HG02678 (cell line): ENCODE results near the gene LTBP2.

Experiments
- ATAC-seq: cut with Tn5 transposase; IDR thresholded peaks from one replicate; pipeline ENCODE4 v1.9.1; 2021; ENCODE audit warnings: mild to moderate bottlenecking, moderate library complexity; ENCODE audit not compliant: unreplicated experiment

Gene LTBP2

GRCh38 chr14:74573421-74574089 is 38.5 kb downstream of the LTBP2 start:
- no peak for ATAC-seq

- ATAC-seq, result no peak
These were observed 39.2 kb downstream of the LTBP2 start for GRCh38 chr14:74572726-74573301.

GRCh38 chr14:74571901-74572725 is 39.9 kb downstream of the LTBP2 start:
- ATAC-seq, result no peak

- no peak for ATAC-seq
These were observed 40.6 kb downstream of the LTBP2 start for GRCh38 chr14:74571441-74571841.

GRCh38 chr14:74570696-74571095 is 41.3 kb downstream of the LTBP2 start:
- ATAC-seq, result no peak

- ATAC-seq, result no peak
These were observed 42.0 kb downstream of the LTBP2 start for GRCh38 chr14:74569806-74570591.

- no peak for ATAC-seq
These were observed 42.6 kb downstream of the LTBP2 start for GRCh38 chr14:74569387-74569786.

GRCh38 chr14:74568911-74569310 is 43.1 kb downstream of the LTBP2 start:
- ATAC-seq, result no peak

- ATAC-seq, result no peak
These were observed 43.7 kb downstream of the LTBP2 start for GRCh38 chr14:74568380-74568649.

GRCh38 chr14:74567646-74568379 is 44.2 kb downstream of the LTBP2 start:
- no peak for ATAC-seq

- ATAC-seq, result no peak
These were observed 44.8 kb downstream of the LTBP2 start for GRCh38 chr14:74567219-74567618.

- ATAC-seq, result no peak
These were observed 45.6 kb downstream of the LTBP2 start for GRCh38 chr14:74566174-74567141.

GRCh38 chr14:74563586-74564159 is 48.4 kb downstream of the LTBP2 start:
- no peak for ATAC-seq

GRCh38 chr14:74563233-74563585 is 48.8 kb downstream of the LTBP2 start:
- ATAC-seq, result no peak

GRCh38 chr14:74562515-74563232 is 49.4 kb downstream of the LTBP2 start:
- no peak for ATAC-seq

GRCh38 chr14:74558655-74559054 is 53.4 kb downstream of the LTBP2 start:
- ATAC-seq, result no peak

- ATAC-seq, result no peak
These were observed 54.3 kb downstream of the LTBP2 start for GRCh38 chr14:74557691-74558090.

GRCh38 chr14:74555476-74556050 is 56.5 kb downstream of the LTBP2 start:
- ATAC-seq, result no peak
